GM18868 (cell line): ENCODE data around the gene KANK3.
A peak's percentile ranks its signal among the peaks of the same experiment; 100 is the strongest.
"Not testable (repeated sequence)": the region's sequence is repeated elsewhere in the genome, so short reads cannot be mapped to it uniquely, and the experiment has no call there.

Source experiments
- ATAC-seq: cut with Tn5 transposase; IDR thresholded peaks from one replicate; pipeline ENCODE4 v1.9.1; 2021; ENCODE audit warnings: mild to moderate bottlenecking, moderate library complexity; ENCODE audit not compliant: unreplicated experiment

Gene KANK3

GRCh38 chr19:8342684-8343482 is at the start of gene KANK3:
Gene KANK3 (minus strand): TSS chr19:8343262. CDS start chr19:8337828, 5,434 bp downstream.
- ATAC-seq = peak; percentile 67

DNA sequence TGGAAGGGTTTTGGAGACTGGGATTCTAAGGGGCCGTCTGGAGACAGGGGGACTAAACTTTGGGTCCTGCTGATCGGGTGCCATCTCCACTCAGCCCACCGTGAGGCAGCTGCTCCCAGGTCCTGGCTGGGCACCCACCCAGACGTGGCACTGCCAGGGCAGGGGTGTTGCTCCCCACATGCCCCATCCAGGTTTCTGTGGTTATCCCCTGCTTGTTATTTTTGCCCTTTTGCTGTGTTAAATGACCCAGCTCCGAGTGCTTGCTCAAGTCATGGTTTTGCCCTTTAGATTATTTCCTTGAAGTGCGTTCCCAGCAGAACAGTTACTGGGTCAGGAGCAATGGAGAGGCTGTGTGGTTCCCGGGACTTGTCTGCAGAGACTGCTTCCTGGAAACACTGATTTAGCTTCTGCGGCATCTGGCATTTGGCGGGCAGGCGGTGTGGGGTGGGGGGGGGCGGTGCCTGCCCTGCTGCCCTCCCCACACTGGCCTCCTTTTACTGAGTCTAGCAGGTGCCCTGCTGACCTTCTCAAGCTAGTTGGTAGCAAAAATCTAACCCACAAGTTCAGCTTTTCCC is 49.0 kb upstream of the KANK3 start:
- ATAC-seq = no peak

- no peak for ATAC-seq
Measured at GRCh38 chr19:8391198-8392016, 48.3 kb upstream of the KANK3 start.

DNA sequence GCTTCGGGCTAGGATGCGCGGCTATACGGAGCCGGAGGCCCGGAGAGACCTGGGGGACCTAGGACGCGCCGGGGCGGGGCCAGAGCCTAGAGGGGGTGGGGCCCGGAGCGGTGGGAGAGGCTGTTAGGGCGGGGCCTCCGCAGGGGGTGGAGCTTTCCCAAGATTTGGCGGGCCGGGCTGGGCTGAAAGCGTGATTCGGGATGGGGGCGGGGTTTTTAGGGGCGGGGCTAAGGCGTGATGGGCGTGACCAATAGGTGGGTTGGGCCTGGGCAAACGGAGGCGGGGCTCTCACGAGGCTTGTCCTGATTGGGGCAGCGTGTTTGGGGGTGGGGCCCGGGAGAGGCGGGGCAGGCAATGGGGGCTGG is 47.5 kb upstream of the KANK3 start:
- ATAC-seq = peak; percentile 35

- peak; percentile 90 for ATAC-seq
Measured at GRCh38 chr19:8389891-8390616, 47.0 kb upstream of the KANK3 start, which contains the start of gene RAB11B. Gene RAB11B (plus strand): TSS chr19:8390360. CDS start chr19:8390417, 57 bp downstream.

DNA sequence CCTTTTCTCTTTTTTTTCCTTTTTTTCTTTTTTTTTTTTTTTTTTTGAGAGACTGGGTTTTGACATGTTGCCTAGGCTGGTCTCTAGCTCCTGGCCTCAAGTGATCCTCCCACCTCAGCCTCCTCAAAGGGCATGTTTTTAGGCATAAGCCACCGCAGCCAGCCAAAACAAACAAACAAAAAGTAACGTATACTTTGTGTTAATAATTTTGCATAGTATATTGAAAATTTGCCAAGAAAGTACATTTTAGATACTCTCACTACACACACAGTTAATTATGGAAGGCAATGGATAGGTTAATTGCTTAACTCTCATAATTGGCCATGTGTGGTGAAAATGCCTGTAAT is 45.5 kb upstream of the KANK3 start:
- ATAC-seq = no peak

DNA sequence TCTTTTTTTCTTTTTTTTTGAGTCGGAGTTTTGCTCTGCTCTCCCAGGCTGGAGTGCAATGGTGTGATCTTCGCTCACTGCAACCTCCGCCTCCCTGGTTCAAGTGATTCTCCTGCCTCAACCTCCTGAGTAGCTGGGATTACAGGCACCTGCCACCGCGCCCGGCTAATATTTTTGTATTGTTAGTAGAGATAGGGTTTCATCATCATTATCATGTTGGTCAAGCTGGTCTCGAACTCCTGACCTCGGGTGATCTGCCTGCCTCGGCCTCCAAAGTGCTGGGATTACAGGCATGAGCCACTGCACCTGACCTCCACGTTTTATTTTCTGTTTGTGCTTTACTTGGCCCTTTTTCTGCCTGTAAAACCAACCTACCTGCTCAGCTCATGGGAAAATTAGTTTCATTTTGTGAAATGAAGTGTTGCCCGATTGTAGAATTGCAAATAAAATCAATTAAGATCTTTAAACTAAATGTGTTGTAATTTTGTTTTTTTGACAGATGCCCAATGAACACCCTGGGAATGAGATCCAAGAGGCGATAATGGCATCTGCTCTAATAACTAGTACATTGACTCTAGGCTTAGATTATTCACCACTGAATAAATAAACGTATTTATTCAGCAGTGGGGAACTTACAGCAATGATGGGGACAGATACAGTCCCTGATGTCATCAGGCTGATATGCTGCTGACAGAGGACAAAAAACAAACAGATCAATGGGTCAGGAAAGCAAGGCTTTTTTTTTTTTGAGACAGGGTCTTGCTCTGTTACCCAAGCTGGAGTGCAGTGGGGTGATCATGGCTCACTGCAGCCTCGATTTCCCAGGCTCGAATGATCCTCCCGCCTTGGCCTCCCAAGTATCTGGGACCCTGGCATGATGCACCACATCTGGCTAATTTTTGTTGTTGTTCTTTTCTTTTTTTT is 44.9 kb upstream of the KANK3 start:
- ATAC-seq = no peak

- ATAC-seq = no peak
Measured at GRCh38 chr19:8386990-8387389, 43.9 kb upstream of the KANK3 start.

GRCh38 chr19:8386419-8386818 is 43.4 kb upstream of the KANK3 start:
- ATAC-seq = not testable (repeated sequence)

DNA sequence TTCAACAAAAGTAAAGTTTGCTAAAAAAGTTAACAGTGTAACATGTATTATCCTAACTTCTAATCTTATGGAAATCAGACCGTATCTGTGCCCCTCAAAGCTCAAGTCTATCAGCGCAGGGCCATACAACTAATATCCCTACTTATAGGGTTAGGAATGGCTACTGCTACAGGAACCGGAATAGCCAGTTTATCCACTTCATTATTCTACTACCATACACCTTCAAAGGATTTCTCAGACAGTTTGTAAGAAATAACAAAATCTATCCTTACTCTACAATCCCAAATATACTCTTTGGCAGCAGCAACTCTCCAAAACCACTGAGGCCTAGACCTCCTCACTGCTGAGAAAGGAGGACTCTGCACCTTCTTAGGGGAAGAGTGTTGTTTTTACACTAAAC is 42.5 kb upstream of the KANK3 start:
- ATAC-seq = not testable (repeated sequence)

GRCh38 chr19:8385103-8385502 is 42.0 kb upstream of the KANK3 start:
- not testable (repeated sequence) for ATAC-seq

DNA sequence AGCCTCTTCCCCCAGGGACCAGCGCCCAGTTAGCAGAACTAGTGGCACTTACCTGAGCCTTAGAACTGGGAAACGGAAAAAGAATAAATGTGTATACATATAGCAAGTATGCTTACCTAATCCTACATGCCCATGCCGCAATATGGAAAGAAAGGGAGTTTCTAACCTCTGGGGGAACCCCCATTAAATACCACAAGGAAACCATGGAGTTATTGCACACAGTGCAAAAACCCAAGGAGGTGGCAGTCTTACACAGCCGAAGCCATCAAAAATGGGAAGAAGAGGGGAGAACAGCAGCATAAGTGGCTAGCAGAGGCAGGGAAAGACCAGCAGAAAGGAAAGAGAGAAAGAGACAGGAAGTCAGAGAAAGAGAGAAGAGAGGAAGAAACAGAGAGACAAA is 41.5 kb upstream of the KANK3 start:
- not testable (repeated sequence) for ATAC-seq

DNA sequence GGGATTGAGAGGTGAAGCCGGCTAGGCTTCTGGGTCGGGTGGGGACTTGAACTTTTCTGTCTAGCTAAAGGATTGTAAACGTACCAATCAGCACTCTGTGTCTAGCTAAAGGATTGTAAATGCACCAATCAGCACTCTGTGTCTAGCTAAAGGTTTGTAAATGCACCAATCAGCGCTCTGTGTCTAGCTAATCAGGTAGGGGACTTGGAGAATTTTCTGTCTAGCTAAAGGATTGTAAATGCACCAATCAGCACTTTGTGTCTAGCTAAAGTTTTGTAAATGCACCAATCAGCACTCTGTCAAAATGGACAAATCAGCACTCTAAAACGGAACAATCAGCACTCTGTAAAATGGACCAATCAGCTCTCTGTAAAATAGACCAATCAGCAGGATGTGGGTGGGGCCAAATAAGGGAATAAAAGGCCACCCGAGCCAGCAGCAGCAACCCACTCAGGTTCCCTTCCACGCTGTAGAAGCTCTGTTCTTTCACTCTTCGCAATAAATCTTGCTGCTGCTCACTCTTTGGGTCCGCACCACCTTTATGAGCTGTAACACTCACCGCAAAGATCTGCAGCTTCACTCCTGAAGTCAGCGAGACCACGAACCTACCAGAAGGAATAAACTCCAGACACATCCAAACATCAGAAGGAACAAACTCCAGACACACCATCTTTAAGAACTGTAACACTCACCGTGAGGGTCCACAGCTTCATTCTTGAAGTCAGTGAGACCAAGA is 36.3 kb upstream of the KANK3 start:
- not testable (repeated sequence) for ATAC-seq

GRCh38 chr19:8377598-8377997 is 34.5 kb upstream of the KANK3 start:
- ATAC-seq = no peak

DNA sequence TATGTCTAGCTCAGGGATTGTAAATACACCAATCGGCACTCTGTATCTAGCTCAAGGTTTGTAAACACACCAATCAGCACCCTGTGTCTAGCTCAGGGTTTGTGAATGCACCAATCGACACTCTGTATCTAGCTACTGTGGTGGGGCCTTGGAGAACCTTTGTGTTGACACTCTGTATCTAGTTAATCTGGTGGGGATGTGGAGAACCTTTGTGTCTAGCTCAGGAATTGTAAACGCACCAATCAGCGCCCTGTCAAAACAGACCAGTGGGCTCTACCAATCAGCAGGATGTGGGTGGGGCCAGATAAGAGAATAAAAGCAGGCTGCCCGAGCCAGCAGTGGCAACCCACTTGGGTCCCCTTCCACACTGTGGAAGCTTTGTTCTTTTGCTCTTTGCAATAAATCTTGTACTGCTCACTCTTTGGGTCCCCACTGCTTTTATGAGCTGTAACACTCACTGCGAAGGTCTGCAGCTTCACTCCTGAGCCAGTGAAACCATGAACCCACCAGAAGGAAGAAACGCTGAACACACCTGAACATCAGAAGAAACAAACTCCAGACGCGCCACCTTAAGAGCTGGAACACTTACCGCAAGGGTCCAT is 33.4 kb upstream of the KANK3 start:
- not testable (repeated sequence) for ATAC-seq

DNA sequence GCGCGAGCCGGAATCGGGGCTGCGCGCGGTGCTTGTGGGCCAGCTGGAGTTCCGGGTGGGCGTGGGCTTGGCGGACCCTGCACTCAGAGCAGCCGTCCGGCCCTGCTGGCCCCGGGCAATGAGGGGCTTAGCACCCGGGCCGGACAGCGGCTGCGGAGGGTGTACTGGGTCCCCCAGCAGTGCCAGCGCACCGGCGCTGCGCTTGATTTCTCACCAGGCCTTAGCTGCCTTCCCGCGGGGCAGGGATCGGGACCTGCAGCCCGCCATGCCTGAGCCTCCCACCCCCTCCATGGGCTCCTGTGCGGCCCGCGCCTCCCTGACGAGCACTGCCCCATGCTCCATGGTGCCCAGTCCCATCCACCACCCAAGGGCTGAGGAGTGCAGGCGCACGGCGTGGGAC is 32.7 kb upstream of the KANK3 start:
- not testable (repeated sequence) for ATAC-seq

- ATAC-seq = no peak
Measured at GRCh38 chr19:8373867-8374813, 31.1 kb upstream of the KANK3 start.
